ENCODE results near the gene WDR88.

DNA sequence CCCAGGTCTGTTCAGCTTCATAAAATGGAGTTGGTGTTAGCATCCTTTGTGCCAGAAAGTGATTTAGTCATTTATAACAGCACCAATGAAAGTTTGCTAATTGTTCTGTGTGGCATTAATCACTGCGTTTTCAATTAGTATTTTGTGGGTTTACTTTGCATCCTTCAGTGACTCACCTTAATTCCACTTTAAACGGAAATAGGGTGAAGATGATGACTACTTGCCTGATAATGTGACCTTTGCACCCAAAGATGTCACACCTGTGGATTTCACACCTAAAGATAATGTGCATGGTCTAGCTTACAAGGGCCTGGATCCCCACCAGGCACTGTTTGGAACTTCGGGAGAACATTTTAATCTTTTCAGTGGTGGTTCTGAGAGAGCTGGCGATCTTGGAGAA lies 35.9 kb upstream of the WDR88 start:
- TF ChIP-seq SNRNP70 (IDR thresholded peaks at IDR 0.05; ENCODE audit: low read depth, low read length) (no peak), CBX2 (IDR thresholded peaks at IDR 0.05; ENCODE audit: low read depth, low read length) (no peak), CBX2 (CRISPR knock-in tag; IDR thresholded peaks at IDR 0.05; ENCODE audit: low read depth) (no peak)
